GM23248 (cell line): Measurements from ENCODE around the gene TRIM42. TPM values are rescaled to one million over a fixed set of nuclear protein-coding genes. Genes with fewer than 3 reads are reported as not detected.

Experiments used
- DNase-seq: peaks from one replicate; pipeline ENCODE4 v3.0.0-alpha.2; 2015
- H2AFZ ChIP-seq: fragments of 200-600 bp; sonication (generic); 2 replicates; pipeline ENCODE4 v1.6.1; 2016; ENCODE audit warnings: antibody characterized with exemption
- H3F3A ChIP-seq: fragments of 200-600 bp; sonication (generic); 2 replicates; pipeline ENCODE4 v1.6.1; 2016; ENCODE audit warnings: mild to moderate bottlenecking, antibody characterized with exemption, mixed run types; ENCODE audit not compliant: insufficient read depth
- H3K27ac ChIP-seq: fragments of 200-600 bp; sonication (generic); 2 replicates; pipeline ENCODE4 v1.5.1; 2016; ENCODE audit warnings: mild to moderate bottlenecking
- H3K27me3 ChIP-seq: fragments of 200-600 bp; sonication (generic); replicated peaks from 2 replicates; pipeline ENCODE4 v1.6.1; 2016; ENCODE audit warnings: mild to moderate bottlenecking; ENCODE audit not compliant: insufficient read depth
- H3K36me3 ChIP-seq: fragments of 200-600 bp; sonication (generic); 2 replicates; pipeline ENCODE4 v1.6.1; 2016; ENCODE audit warnings: low read depth, mild to moderate bottlenecking
- H3K4me1 ChIP-seq: fragments of 200-600 bp; sonication (generic); 2 replicates; pipeline ENCODE4 v1.6.1; 2016; ENCODE audit warnings: mild to moderate bottlenecking; ENCODE audit not compliant: insufficient read depth
- H3K4me2 ChIP-seq: fragments of 200-600 bp; sonication (generic); one replicate; pipeline ENCODE4 v1.6.1; 2016; ENCODE audit warnings: mild to moderate bottlenecking; ENCODE audit not compliant: unreplicated experiment
- H3K4me3 ChIP-seq: fragments of 200-600 bp; sonication (generic); 2 replicates; pipeline ENCODE4 v1.5.1; 2016; ENCODE audit warnings: mild to moderate bottlenecking
- H3K79me2 ChIP-seq: fragments of 200-600 bp; sonication (generic); 2 replicates; pipeline ENCODE4 v1.6.1; 2016; ENCODE audit warnings: mild to moderate bottlenecking; ENCODE audit not compliant: insufficient read depth
- H3K9ac ChIP-seq: fragments of 200-600 bp; sonication (generic); 2 replicates; pipeline ENCODE4 v1.6.1; 2016; ENCODE audit warnings: mild to moderate bottlenecking
- H3K9me2 ChIP-seq: fragments of 200-600 bp; sonication (generic); 2 replicates; pipeline ENCODE4 v1.6.1; 2016; ENCODE audit warnings: mixed run types, mild to moderate bottlenecking, moderate library complexity; ENCODE audit not compliant: insufficient read depth
- H3K9me3 ChIP-seq: fragments of 200-600 bp; sonication (generic); one replicate; pipeline ENCODE4 v1.6.1; 2017; ENCODE audit warnings: low read depth
- H4K20me1 ChIP-seq: fragments of 200-600 bp; sonication (generic); 2 replicates; pipeline ENCODE4 v1.6.0; 2016; ENCODE audit not compliant: insufficient read depth
- EZH2 ChIP-seq: fragments of 200-600 bp; sonication (generic); IDR thresholded peaks from 2 replicates; pipeline ENCODE4 v1.6.1; 2018; ENCODE audit warnings: antibody characterized with exemption, mild to moderate bottlenecking; ENCODE audit not compliant: insufficient read depth, poor library complexity, severe bottlenecking
- EZH2phosphoT487 ChIP-seq: fragments of 200-600 bp; sonication (generic); IDR thresholded peaks from 2 replicates; pipeline ENCODE4 v1.6.1; 2018; ENCODE audit warnings: antibody characterized with exemption, moderate library complexity, mild to moderate bottlenecking, low read depth; ENCODE audit not compliant: insufficient read depth
- WGBS, 2 experiments: methylation state at CpG; one replicate each; pipeline ENCODE4 v1.1.6; 2015 to 2017; ENCODE audit warnings: low lambda C conversion rate in 2 of 2, low coverage in 1 of 2; ENCODE audit errors: missing lambda C conversion rate in 2 of 2; 5-methylcytosine and 5-hydroxymethylcytosine counted together
- in situ Hi-C: fragments of 300-500 bp; cut with MboI; formaldehyde crosslinking; loops from 2 replicates; pipeline ENCODE4 v1.15.0; 2020
- polyA plus RNA-seq: library from polyadenylated mRNA; unstranded; fragments of >200 nt; fragmentation: Nextera tagmentation; extraction: Ambion mirVana; gene quantifications from 2 replicates; pipeline ENCODE4 v1.2.1, GENCODE V29; 2016
- total RNA-seq: library from RNA; depleted of rRNA; stranded (reverse); fragments of >200 nt; shearing (Covaris generic); gene quantifications from 2 replicates; pipeline ENCODE4 v1.2.3, GENCODE V29; 2014

TRIM42 gene
- total and polyA plus RNA-seq, 2 experiments from 2014 or later = not detected

- peaks cover 25% of the 10 kb centered on the region for H3K4me1 ChIP-seq
- H3K79me2 ChIP-seq = no peaks in the 10 kb centered on the region
- H3K4me3 ChIP-seq = no peak overlapping the region
- peaks cover 17% of the 10 kb centered on the region for H3F3A ChIP-seq
- H2AFZ ChIP-seq = no peak overlapping the region
- H3K4me2 ChIP-seq = no peak overlapping the region
- no peaks in the 10 kb centered on the region for H3K9me2 ChIP-seq
- no peaks in the 10 kb centered on the region for H4K20me1 ChIP-seq
- H3K9ac ChIP-seq = no peak overlapping the region
- no peaks in the 10 kb centered on the region for H3K27me3 ChIP-seq
- TF ChIP-seq EZH2 (no peak), EZH2phosphoT487 (no peak)
- peak; percentile 29 for DNase-seq
- in situ Hi-C loops = no loop called here
- no peaks in the 10 kb centered on the region for H3K9me3 ChIP-seq
- H3K36me3 ChIP-seq = no peaks in the 10 kb centered on the region
- no peak overlapping the region for H3K27ac ChIP-seq
Observed at GRCh38 chr3:140630866-140631265, 47.0 kb upstream of the TRIM42 start.

DNA sequence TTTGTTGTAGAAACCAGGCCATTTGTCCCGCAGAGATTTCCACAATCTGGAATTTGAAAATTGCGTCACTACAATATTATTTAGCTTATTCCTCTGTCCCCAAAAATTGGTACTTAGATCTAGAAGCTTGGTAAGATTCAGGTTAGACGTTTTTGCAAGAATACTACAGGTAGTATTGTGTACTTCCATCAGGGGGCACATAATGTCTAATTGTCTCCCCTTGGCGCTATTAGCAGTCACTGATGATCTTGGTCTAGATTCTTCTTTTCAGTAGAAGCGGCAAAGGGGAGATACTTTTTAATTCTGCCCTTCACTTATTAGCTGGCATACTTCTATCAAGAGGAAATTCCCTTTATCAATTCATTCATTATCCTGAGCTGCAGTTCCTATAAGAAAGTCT lies 42.6 kb upstream of the TRIM42 start:
- Histone ChIP-seq H3K79me2 (no peaks in the 10 kb centered on the region), H3K36me3 (no peaks in the 10 kb centered on the region), H3K27me3 (no peaks in the 10 kb centered on the region), H3K9me2 (no peaks in the 10 kb centered on the region), H4K20me1 (no peaks in the 10 kb centered on the region), H3F3A (no peaks in the 10 kb centered on the region), H3K4me3 (no peak overlapping the region), H3K9ac (no peak overlapping the region), H3K9me3 (no peaks in the 10 kb centered on the region), H2AFZ (no peak overlapping the region), H3K4me2 (no peak overlapping the region), H3K27ac (no peak overlapping the region), H3K4me1 (peaks cover 15% of the 10 kb centered on the region)
- in situ Hi-C loops = no loop called here
- 44 to 48% methylated on average over 5 of the region's 5 CpGs for WGBS, 2 experiments
- TF ChIP-seq EZH2 (no peak), EZH2phosphoT487 (no peak)
- DNase-seq = no peak

GRCh38 chr3:140636406-140637138 lies 41.3 kb upstream of the TRIM42 start:
- in situ Hi-C loops = no loop called here
- Histone ChIP-seq H3F3A (no peaks in the 10 kb centered on the region), H3K4me1 (peaks cover 9% of the 10 kb centered on the region; the same call in 1 of the 2 replicates), H4K20me1 (no peaks in the 10 kb centered on the region), H2AFZ (no peak overlapping the region), H3K79me2 (no peaks in the 10 kb centered on the region), H3K9ac (no peak overlapping the region), H3K36me3 (no peaks in the 10 kb centered on the region), H3K27ac (no peak overlapping the region), H3K9me3 (no peaks in the 10 kb centered on the region), H3K27me3 (no peaks in the 10 kb centered on the region), H3K9me2 (no peaks in the 10 kb centered on the region), H3K4me2 (no peak overlapping the region), H3K4me3 (no peak overlapping the region)
- TF ChIP-seq EZH2phosphoT487 = no peak
- DNase-seq = peak; percentile 21
- WGBS, 2 experiments = 44 to 46% methylated on average over 6 of the region's 6 CpGs

- TF ChIP-seq EZH2 (no peak), EZH2phosphoT487 (no peak)
- Histone ChIP-seq H3K27me3 (no peaks in the 10 kb centered on the region), H3K79me2 (no peaks in the 10 kb centered on the region), H3K9ac (no peak overlapping the region), H3K4me3 (no peak overlapping the region), H3K36me3 (no peaks in the 10 kb centered on the region), H2AFZ (no peak overlapping the region), H3K4me2 (no peak overlapping the region), H4K20me1 (no peaks in the 10 kb centered on the region), H3K9me3 (no peaks in the 10 kb centered on the region), H3K27ac (no peak overlapping the region), H3K4me1 (no peaks in the 10 kb centered on the region), H3K9me2 (no peaks in the 10 kb centered on the region), H3F3A (no peaks in the 10 kb centered on the region)
- no peak for DNase-seq
- WGBS, 2 experiments = 68 to 73% methylated on average over 9 to 16 of the region's 23 CpGs
- in situ Hi-C loops = no loop called here
Observed at GRCh38 chr3:140651287-140651686, 26.6 kb upstream of the TRIM42 start.

- WGBS, 2 experiments = 23 to 39% methylated on average over 1 of the region's 1 CpG
- H3K27me3 ChIP-seq = no peaks in the 10 kb centered on the region
- H3K4me2 ChIP-seq = no peak overlapping the region
- H3K4me3 ChIP-seq = no peak overlapping the region
- H3K9me2 ChIP-seq = no peaks in the 10 kb centered on the region
- no peak overlapping the region for H2AFZ ChIP-seq
- in situ Hi-C loops = no loop called here
- no peak overlapping the region for H3K9ac ChIP-seq
- H3K27ac ChIP-seq = no peak overlapping the region
- H3F3A ChIP-seq = no peaks in the 10 kb centered on the region
- no peak for DNase-seq
- H3K79me2 ChIP-seq = no peaks in the 10 kb centered on the region
- no peaks in the 10 kb centered on the region for H3K9me3 ChIP-seq
- TF ChIP-seq EZH2 (no peak), EZH2phosphoT487 (no peak)
- H4K20me1 ChIP-seq = no peaks in the 10 kb centered on the region
- no peaks in the 10 kb centered on the region for H3K4me1 ChIP-seq
- H3K36me3 ChIP-seq = no peaks in the 10 kb centered on the region
Observed at GRCh38 chr3:140655678-140656077, 22.2 kb upstream of the TRIM42 start.
